ENCODE data around the gene PTPRK.

Gene PTPRK

DNA sequence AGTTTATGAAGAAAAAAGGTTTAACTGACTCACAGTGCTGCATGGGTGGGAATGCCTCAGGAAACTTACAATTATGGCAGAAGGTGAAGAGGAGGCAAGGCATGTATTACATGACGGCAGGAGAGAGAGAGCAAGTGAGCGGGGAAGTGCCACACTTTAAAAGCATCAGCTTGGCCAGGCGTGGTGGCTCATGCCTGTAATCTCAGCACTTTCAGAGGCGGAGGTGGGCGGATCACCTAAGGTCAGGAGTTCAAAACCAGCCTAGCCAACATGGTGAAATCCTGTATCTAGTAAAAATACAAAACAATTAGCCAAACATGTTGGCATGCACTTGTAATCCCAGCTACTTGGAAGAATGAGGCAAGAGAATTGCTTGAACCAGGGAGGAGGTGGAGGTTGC is 406.2 kb downstream of the PTPRK start:
- no peak for DNase-seq

DNA sequence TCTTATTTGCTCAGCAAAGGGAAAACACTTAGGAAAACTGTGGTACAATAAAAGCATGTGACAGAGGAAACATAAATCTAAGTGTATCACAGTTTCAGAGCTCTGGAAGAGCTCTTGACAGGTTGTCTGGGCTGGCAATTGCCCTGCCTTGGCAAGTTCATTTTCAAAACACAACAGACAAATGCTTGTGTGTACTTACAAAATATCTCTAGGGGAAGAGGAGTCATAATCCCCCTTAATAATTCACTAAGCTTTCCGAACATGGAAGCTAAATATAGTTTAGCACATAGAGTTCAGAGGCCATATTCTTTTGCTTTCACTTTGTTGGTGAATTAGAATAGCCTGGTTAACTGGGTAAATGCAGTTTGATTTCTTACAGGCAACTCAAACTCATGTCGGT is 407.9 kb downstream of the PTPRK start:
- DNase-seq, result no peak

DNA sequence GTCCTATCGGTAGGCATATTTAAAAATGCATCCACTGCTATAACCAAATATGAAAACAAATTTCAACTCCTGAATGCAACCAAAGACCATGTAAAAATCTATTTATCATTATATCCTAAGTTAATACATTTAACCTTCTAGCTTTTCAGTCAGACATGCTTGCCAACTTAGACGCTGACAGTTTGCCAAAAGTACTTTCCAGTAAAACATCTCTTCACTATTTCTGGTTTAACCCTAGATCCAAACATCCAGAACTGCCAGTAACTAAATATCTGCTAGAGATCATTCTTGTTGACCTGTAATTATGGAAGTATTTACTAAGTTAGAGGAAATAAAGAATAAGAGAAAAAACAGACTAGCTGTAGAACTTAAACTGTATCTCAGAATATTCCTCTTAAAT is 409.3 kb downstream of the PTPRK start:
- DNase-seq, result no peak

DNA sequence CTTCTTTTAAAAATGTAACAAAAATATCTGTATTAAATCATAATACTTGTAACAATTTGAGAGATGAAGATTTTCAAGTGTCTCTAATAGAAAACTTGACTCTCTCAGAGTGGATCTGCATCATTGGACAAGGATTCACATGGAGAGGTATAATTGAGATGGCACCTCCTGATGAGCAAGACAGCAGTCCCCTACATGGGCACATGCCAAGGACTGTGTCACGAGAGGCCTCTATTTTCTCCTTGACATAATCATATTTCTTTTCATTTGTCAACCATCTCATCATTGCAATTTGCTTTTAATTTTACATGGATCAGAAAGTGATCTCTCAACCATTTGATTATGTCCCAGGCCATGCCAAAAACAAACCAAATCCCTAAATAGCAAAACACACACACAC is 412.7 kb downstream of the PTPRK start:
- DNase-seq, result no peak

DNA sequence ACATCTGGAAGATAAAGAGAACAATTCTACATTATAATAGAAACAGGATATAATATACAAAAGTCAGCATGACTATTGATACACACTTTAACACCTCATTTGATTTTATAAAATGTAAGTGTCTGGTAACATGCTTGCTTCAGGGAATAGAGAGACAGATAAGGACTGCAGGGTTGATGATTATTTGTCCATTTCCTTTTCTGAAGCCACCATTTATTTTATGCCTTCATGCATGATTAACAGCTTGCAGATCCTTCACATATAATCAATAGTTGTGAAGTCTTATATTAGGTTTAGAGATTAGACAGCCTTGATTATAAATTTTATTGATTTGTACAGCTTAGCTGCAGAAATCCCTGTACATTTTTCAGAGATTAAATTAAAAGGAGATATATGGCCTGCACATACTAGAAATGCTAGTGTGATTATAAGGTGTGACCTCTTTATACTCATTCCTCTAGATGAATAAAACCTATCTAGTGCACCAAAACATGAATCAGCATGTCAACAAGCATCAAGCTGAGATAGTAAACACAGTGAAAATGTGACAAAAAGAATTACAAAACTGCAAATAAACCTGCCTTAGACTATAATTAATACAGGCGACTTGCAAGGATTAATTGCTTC is 420.7 kb downstream of the PTPRK start:
- DNase-seq, result no peak

DNA sequence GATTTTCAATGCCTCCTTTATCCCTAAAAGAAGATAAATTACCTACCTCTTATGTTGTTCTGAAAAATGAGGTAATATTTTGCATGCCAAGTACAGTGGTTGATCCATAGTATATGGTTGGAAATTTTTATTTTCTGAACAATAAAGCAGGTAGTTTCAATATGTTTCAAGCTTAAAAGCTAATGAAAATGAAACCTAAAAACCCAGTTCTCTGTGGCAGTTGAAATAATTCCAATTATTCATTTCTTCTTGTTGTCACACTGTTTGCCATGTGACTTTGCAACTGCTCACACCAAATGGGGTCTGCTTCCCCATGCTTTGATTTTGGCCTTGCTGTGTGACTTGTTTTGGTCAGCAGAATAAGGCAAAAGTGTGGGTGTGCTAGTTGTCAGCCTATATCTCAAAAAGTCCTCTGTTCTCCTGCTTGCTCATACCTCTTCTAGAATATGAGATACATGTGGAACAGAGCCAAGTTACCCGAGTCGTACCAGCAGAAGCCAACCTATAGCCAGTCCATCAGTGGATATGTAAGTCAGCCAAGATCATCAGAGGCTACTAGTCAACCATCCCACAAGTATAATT is 422.3 kb downstream of the PTPRK start:
- no peak for DNase-seq

DNA sequence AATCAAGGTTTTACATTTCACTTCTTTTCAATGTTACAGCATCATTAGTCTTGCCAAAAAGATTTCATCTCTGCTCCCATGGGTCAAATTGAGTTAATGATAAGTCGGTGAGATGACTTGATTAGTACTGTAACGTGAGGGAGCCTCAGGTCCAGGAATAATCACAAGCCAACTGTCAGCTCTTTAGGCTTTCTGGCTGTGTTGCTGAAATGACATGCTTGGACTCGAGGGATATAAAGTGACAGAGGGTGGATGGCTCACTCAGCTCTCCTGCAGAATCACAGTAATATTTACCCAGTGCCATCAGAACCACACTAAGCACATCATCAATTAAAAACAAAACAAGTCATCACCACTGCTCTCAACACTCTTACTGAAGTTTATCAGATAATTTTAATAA is 423.4 kb downstream of the PTPRK start:
- DNase-seq, result no peak

DNA sequence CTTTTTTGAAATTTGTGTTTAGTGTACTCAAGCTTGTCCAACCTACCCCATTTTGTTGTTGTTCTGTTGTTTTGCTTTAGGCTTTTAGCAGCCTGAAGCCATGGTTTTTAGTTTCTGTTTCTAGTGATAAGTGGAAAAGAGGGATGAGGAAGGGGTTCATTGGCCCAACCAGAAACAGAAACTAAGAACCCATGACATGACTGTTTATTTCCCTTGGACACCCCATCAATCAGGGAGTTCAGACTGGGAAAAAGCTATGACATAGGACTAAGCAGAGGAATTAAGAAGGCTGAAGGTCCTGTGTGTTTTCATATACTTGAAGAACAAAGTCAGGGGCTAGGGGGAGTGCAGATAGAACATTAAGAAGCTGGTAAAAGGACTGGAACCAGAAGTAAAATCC is 425.0 kb downstream of the PTPRK start:
- DNase-seq, result no peak

DNA sequence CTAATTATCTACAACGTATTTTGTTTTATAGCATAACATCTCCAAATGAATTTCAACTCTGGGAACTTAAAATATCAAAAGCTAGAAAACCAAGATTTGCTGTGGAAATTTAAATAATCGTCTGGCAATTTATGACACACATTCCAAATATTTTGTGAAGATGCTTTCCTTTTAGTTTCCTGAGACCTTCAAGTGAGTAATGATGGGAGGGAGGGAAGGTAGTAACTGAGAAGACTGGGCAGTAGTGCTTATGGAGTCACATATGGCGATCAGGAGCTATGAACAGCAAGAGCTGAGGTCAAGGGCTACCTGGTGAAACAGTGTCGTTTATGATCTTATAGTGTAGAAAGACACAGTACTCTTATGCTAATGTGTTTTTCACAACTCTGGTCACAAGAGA is 441.4 kb downstream of the PTPRK start:
- no peak for DNase-seq

DNA sequence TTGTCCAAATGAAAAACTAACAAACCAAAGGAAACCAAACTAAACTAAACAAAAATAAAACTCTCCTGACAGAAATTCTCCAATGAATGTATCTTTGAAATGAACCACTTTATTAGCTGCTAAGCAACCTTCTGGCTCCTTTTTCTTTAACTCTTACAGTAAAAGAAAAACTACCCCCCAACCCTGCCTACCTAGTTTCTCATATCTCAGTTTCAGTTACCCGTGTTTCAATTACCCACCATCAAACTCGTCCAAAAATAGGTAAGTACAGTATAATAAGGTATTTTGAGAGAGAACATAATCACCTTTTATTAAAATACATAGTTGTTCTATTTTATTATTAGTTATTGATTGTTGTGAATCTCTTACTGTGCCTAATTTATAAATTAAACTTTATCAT is 442.1 kb downstream of the PTPRK start:
- DNase-seq, result no peak

DNA sequence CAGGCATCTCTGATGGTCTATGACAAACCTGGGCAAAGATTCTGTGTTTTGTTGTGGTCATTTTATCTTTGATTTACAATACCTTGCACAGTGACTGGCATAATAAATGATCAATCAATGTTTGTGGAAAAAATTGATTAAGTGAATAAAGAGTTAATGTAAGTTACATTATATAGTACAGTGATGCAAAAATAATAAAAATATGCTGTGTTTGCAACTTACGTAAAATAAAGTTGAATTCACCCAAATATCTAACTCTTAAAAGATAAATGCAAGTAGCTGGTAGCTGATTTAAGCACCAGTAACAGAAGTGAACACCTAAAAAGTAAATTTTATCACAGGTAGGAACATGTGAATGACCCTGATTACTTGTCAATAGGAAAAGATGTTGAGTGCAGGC is 443.6 kb downstream of the PTPRK start:
- DNase-seq, result no peak

DNA sequence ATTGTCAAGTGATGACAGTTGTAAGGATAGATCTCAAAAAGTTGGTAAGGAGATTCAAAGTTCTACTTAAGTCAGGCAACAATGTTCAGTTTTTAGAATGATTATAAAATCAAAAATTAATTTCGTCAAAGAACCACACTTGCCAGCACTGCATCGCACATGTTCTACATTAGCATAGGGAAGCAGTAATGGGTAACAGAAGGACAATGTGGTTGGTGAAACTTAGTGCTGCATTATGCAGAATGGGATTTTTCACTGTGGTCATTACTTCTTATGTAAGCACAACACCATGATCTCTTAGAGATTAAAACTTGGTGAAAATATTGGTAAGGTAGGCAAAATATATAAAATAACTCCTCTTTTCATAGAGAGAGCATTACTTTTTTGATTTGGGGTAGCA is 445.8 kb downstream of the PTPRK start:
- DNase-seq, result no peak

DNA sequence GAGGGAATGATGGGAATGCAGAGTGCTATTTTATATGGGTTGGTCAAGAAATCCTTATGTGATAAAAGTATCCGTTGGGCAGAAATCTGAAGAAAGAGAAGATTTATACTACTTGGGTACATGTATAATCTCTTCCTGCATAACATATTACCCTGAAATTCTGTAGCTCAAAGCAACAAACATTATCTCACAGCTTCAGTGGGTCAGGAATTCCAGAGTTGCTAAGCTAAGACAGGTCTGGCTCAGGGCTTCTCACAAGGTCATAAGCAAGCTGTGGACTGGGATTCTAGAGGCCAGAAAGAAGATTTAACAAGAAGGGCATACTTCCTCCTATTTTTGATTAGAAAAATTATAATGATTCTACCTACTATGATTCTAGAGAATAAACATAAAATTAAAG is 447.0 kb downstream of the PTPRK start:
- DNase-seq, result no peak

DNA sequence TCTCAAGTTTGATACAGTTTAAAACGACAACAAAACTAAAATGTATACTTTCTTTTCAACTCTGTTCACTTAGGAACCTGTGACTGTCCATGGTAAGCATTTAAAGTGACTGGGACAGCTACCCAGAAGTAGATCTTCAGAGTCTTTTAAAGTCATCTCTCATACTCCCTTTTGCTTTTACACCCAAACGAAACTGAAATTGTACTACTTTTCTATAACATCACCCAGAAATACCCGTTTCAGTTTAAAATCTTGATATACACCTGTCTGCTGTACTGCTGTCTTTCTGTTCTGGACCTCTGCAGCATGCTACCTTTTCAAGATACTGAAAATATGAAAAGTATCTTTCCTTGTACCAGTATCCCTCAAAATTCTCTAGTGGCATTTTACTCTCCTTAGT is 449.2 kb downstream of the PTPRK start:
- DNase-seq, result no peak

DNA sequence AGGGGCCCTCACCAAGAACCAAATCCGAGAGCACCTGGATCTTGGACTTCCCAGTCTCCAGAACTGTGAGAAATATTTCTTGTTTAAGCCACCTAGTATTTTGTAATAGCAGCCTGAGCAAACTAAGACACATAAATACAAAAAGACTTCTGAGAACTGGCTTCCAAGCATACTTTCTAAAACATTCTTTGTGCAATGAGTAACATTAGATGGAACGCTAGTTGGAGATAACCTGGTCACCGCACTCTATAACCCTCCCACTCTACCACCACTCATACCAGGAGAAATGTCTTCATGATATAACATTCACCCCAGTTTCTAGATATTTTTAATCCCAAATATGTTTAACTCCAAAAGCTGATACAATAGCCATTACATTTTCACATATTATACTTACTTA is 450.0 kb downstream of the PTPRK start:
- DNase-seq, result no peak

DNA sequence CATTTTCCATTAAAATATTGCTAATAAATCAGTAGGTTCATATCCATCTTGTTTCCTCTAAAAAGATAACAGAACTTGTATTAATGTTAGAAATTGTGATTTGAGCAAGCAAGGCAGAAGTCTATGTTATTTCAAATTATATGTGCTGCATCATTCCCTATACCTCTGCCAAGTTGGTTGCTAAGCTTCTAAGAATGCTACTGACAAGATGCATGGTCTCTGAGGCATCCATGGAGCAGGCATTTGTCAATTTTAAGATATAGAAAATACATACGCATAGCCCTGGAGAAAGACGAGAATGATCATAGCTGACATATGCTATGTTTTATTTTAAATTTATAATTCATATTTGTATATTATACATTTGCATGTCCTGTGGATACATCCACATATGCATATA is 451.2 kb downstream of the PTPRK start:
- DNase-seq, result no peak

DNA sequence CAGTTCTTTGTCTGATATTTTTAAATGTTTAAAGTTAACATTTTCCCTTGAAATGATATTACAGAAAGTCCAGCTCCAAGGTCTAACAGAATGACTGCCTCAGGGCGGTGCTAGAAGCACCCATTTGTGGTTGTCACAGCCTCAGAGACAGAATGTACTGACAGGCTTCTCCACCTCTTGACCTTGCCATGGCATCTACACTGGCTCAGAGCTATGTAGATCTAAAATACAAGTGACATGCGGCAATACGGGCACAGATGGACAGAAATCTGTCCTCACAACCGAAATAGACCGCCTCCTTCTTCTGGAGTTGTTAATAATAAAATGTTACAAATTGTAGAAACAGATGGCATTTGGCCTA is 452.3 kb downstream of the PTPRK start:
- no peak for DNase-seq

DNA sequence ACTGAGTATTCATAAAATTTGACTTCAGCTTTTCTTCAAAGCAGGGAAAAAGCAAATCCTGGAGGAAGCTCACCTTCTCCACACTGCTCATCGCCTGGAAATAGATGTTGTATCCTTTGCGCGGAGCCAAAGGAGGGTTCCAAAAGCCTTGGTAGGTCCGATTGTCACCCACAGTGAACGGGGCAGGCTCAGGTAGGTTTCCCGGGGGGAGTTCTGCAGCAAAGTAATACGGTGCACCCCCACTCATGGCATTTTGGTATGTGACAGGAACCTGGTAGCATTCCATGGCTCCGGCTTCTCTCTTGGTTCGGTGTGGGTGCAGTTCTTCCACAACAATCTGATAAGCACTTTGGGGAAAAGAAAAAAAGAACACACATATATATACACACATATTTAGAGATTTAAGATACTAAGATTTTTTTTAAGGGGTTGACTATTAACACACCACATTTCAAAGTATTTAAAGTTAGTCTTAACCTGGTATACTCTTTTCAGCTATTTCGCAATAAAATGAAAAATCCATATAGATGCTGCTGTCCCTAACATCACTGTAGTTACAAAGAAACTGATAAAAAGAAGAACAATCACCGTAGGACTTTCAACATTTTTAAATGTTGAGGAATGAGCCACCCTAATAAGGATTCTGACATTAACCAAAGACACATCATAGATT is 452.8 kb downstream of the PTPRK start:
- DNase-seq, result no peak

DNA sequence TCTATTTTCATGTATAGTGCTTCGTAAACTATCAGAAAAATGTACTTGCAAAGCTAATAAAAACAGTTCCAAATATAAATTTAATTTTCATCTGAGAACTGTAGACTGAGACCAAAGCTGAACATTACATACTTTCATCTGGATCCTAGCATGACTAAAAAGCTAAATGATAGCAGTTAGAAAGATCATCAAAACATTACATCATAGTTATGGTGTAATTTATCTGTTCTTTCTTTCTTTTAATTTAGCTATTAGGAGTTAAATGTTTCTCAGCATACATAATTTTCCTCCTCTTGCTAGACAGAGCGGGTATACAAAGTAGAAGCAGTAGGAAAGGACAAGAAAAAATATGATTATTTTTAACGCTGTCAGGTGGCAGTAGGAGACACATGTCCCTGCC is 455.3 kb downstream of the PTPRK start:
- DNase-seq, result no peak

DNA sequence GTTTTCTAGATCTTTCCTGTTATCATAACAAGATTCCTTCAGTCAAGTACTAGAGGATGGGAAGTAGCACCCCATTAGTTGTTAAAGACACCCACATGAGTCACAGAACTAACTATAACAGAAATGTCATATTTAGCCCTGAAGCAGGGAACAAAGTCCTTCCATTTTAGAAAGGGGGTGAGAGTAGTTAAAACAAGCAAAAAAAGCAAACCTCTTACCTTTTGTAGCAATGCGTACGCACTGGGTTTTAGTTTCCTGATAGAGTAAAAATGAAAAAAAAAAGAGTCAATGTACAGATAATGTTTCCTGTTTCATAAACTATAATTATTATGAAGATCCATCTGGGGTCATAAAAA is 455.9 kb downstream of the PTPRK start:
- no peak for DNase-seq

DNA sequence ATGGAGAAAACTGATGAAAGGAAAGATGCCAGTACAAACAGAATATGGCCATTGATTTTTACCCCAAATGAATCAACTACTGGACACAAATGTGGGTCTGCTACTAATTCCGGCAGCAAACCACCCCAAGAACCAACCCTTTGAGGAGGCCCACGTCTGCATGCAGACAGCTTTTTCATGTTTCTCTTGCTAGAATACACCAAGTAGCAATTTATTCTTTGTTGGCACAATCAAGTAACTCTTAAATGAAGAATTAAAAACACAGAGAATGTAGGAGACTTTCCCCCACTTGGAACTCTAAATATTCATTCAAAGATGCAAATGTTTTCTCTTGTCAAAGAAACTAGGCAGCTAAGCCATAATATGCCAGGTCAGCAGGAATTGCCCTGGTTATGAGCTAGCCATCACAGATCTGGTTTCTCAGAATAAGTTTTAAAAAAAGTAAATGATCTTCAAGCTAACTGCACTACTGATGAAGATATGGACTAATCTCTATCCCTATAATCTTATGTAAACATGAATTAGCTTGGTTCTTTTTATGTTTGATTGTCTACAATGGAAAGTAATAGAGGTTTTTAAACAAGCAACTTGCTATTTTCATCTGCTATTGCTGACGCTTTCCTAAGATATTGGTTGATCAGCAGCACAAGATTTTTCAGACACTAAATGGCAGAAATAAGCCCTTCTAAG is 456.4 kb downstream of the PTPRK start:
- no peak for DNase-seq

DNA sequence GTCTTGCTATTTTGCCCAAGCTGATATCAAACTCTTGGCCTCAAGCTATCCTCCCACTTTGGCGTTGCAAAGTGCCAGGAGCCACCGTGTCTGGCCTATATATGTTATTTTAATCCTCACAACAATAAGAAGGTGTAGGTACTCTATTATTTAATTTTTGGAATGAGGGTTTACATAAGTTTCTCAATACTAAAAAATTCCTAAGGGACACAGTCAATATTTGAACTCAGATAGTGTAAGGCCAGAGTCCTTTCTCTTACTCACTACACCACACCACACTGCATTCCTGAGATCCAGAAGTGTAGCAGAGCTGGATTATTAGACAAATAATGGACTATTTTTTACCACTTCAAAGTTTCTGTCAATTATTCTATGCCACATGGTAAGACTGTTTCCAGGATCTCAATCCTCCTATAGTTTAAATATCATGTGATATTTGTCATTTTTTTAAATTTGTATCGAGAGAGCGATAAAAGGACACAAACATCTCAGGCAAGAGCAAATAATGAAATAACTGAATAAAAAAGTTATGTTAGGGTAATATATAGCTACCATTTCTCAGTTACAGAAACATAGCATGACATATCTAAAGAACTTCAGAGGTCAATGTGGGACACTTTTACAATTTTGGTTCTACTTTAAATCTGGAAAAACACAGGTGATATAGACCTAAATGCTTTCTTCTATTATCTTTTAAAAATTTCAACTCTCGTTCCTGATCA is 457.4 kb downstream of the PTPRK start:
- DNase-seq, result no peak

DNA sequence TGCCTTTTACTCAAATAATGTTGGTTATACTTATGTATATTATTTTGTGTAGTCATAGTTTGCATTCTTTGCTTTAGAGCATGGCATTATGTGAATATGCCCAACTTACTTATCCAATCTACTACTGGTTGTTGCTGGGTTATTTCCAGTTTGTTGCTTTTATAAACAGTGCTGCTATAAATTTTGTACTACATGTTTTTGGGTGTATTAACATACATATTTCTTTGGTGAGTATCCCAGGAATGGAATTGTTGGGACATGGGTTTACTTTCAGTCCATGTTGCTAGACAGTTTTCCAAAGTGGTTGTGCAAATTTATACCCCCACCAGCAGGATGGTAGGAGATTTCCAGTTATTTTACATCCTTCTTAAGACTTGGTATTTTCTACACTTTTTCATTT is 462.5 kb downstream of the PTPRK start:
- DNase-seq, result no peak

DNA sequence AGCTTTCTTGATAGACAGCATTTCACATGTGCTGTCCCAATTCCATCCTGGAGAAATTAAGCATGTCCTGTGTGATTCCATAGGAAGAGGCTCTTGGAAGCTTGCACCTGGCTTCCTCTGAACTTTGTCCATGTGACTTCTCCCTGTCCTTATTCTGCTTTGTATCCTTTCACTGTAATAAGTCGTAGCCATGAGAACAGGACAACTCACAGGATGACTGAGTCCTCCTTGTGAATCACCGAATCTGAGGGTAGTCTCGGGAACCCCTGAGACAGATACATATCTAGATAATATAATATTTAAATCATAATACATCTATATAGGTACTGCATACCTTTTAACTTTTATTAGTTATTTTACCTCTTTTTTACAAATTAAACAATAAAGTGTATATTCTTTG is 462.9 kb downstream of the PTPRK start:
- no peak for DNase-seq
